ENCODE results near the gene RBMS3.

DNA sequence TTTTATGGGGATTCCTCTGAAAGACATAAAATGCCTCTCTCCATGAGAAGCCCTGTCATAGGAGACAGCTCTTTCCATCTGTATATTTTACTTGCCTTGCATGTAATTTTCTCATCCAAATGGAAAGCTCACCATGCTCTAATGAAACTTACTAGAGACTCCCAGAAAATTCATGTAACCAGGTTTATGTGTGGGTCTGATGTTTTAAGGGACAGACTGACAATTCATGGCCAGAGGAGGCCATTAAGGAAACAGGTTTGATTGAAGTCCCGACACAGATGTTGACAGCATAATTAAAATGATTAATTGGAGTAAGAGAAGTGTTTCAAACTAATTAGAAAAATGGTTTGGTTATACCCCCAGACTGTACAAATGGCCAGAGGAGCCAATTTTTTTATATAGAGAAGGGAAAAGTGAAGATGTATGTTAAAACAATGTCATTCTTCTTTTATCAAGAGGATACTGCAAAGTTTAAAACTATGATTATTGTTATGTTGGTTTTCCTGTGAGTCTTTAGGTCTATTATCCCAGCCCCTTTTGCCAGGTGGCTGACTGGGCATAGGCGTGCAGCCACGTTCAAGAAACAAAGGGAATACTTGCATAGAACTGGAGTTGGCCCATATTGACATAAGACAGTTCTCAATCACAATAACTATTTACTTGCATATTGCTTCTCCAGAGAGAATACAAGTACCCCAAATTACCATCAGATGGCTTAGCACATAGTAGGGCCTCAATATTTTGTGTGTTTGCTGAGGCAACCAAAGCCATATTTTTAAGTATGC is 64.8 kb downstream of the RBMS3 start:
- TF ChIP-seq, protein P1, sequence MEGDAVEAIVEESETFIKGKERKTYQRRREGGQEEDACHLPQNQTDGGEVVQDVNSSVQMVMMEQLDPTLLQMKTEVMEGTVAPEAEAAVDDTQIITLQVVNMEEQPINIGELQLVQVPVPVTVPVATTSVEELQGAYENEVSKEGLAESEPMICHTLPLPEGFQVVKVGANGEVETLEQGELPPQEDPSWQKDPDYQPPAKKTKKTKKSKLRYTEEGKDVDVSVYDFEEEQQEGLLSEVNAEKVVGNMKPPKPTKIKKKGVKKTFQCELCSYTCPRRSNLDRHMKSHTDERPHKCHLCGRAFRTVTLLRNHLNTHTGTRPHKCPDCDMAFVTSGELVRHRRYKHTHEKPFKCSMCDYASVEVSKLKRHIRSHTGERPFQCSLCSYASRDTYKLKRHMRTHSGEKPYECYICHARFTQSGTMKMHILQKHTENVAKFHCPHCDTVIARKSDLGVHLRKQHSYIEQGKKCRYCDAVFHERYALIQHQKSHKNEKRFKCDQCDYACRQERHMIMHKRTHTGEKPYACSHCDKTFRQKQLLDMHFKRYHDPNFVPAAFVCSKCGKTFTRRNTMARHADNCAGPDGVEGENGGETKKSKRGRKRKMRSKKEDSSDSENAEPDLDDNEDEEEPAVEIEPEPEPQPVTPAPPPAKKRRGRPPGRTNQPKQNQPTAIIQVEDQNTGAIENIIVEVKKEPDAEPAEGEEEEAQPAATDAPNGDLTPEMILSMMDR (IDR thresholded peaks at IDR 0.05) = no peak
- TF ChIP-seq POLR2A (IDR thresholded peaks at IDR 0.05) = no peak
